SKM-1 treated with dmso at 0.1 percent for 144 hours (cell line): ENCODE measurements around the gene SARDH.

ENCODE experiments used
- DNase-seq: peaks from one replicate; lab custom pipeline; 2025; ENCODE audit not compliant: unreplicated experiment; lab: John Stamatoyannopoulos, UW

Gene SARDH

DNA sequence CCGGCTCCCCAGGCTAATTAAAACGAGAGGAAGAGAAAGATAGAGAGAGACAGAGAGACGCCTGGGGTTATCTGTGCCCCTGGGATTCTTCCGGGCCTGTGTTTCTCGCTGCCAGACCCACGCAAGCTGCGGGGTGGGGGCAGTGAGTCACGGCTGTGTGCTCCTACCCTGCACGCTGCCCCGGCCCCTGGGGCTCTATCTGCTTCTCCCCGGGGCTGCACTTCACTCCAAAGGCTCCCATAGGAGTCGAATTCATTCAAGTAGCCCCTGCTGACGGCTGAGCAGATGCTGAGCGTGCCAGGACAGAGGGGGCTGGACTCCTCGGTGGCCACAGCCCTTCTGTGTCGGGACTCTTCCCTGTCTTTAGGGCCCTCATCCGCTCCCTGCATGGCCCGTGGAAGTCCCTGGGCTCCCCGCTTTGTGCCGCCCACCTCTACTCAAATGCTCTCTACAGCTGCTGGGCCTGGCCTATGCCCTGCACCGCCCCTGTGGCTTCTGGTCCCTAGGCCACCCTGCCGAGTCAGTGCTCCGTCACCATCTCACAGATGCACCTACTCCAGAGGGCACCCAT lies 22.8 kb downstream of the SARDH start:
- no peak for DNase-seq

DNA sequence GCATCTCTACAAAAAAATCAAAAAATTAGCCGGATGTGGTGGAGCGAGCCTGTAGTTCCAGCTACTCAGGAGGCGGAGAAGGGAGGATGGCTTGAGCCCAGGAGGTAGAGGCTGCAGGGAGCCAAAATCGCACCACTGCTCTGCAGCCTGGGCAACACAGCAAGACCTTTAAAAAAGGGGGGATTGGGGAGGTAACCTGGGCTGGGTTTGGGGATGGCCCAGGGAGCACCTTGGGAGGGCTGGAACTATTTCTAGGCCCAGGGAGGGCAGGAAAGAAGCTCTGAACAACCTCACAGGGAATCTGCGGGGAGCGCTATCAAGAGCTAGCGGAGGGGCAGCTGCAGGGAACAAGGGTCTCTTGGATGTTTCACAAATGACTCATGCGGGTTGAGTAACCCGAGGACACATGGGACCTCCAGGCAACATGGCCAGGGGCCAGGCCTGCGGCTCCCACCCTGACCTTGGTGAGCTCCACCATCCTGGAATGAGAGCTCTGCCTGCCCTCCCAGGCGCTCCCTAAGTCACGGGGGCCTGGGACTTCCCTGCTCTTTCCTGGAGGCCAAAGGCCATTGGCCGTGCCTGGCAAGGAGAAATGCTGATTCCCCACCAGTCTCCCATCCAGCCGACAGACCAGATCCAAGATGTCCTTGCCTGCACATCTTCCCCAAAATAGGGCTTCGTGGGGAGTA lies 23.4 kb downstream of the SARDH start:
- no peak for DNase-seq

DNA sequence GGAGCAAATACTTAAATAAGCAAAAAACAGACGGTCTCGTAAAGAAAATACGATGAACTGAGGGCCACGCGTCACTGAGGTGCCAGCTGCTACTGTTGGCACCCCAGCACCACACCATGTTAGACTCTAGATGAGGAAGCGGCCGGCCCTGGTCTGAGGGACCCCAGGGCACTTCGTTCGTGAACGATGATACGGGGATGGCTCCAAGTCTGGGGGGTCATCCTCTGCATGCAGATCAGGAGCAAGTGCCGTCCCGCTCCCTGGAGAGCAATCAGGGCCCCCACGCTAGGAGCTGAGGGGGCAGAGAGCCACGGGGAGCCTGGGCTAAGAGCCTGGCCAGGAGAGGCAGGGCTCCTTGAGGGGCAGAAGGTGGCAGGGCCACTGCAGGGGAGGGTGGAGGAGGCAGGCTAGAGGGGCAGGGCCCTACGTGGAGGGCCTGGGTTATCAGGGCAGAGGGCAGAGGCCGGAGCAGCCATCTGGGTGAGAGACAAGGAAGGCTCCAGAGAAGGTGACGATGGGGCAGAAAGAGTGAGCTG lies 24.1 kb downstream of the SARDH start:
- DNase-seq, result no peak

DNA sequence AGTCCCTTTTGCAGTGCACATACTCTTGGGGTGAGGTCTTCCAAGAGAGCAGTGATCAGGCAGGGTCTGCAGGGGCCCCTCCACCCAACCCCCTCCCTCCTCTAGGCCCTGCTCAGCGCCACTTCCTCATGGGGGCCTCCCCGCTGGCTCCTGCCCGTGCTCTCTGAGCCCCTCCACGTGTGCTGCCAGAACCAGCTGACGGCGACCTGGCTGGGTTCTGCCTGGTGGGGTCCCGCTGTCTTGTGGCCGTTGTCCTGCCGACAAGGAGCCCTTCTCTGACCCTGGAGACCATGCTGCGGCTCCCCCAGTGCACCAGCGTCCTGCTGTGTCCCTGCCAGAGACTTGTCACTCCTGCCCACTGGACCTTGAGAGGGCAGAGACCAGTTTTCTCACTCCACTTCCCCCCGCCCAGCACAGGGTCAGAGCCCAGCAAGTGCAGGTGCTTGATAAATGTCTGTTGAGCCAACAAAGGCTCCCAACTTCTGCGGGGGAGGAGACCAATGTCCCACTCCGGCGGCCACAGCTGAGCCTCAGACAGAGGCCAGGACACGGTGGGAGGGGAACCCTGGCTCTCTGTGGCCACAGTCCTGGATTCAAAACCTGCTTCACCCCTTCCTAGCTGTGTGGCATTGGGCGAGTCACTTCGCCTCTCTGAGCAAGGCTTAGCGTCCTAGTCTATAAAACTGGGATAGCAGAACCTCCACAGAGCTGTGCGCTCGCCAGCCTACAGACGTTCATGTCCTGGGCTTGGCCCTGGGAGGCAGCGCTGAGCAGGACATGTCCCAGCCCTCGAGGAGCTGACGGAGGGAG lies 24.8 kb downstream of the SARDH start:
- DNase-seq, result no peak

DNA sequence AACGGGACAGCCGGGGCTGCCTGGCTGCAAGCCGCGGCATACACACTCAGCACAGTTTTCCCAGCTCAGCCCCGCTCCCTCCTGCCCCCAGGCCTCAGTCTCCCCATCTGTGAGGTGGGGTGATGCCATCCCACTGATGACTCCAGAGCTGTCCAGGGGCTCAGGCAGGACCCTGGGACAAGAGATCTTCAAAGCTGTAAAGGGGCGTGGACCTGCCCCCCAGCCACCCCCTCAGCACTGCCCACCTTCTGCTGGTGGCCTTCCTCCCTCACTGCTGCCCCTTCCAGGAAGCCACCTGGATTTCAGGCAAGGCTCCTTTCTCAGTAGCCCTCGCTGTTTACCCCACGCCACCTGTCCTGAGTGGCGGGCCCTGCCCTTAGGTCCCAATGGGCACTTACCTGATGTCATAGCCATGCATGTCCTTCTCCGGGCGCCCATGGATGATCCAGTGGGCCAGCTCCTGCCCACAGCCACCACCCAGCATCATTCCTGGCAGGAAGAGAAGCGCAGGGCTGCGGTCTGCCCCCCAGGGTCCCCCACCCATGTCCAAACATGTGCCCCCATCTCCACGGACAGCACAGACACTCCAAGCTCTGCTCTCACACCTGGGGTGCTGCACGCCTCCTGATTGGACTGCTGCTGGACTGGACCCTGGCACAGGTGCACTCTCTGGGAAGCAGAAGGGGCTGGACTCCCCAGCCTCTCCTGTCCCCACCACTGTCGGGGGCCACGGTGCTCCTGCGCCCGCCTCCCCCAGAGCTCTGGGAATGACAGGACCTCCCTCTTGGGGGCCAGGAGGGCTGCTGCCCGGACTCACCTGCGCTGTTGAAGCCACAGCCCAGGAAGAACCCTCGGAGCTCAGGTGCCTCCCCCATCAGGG lies 25.7 kb downstream of the SARDH start:
- DNase-seq, result no peak

DNA sequence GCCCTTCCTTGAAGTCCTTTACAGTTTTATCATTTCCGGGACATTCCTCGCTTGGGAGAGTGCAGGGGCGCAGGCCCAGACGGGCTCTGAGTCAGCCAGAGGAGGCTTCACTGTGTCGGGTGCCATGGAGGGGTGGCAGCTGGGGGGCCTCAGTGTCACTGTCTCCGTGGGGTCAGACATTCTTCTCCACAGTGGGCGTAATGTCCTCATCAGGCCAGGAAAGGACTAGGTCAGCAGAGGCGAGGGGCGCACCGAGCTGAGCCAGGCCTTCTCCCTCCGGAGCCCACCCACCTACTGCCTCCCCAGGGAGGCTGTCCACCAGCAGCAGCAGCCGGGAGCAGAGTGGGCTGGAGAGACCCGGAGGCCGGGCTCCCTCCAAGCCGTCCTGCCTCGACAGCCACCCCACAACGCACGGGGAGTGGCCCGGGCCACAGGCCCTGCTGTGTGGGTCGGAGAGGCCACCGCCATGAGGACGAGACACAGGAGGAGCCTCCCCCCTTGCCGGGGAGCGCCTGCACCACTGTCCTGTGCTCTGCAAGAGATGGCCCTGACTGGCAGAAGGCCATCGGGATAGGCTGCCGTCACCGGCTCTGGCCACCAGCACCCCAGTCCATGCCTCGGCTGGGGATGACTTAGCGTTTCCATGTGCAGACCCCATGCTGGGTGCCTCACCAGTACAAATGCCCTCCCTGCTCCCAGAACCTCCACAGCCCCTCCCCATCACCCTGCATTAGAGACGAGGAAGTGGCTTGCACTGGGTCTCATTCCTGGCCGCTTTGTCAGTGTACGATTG lies 26.5 kb downstream of the SARDH start:
- DNase-seq, result no peak

DNA sequence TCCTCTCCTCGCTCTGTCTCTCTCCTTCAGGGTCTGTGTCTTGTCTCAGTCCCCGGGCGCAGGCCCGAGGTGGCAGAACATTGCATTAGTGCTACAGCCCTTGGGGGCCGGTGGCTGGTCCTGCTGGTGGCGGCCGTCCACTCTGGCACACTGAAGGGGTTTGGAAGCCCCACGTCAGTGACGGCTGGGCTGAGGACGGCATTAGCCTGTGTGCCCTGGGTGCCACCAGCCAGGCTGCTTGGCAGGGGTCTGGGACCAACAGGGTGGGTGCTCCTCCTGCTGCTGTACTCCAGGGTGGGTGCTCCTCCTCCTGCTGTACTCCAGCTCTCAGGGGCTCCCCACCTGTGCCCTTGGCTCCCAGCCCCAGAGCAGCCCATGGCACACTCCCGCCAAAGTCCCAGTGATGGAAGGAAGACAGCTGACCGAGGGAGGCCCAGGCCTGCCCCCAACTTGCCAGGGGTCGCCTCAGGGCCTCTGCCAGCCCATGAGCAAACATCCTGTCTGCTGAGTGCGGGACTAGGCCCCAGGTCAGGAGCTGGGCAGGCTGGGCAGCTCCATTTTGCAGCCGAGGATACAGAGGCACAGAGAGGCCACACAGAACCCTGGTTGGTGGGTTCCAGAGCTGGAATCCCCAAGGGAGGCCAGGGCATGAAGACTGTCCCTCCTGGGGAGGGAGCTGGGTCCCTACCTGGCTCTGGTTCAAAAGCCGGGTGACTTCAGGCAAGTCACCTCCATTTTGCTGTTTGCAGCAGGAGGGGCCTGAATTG lies 27.3 kb downstream of the SARDH start:
- DNase-seq, result no peak

DNA sequence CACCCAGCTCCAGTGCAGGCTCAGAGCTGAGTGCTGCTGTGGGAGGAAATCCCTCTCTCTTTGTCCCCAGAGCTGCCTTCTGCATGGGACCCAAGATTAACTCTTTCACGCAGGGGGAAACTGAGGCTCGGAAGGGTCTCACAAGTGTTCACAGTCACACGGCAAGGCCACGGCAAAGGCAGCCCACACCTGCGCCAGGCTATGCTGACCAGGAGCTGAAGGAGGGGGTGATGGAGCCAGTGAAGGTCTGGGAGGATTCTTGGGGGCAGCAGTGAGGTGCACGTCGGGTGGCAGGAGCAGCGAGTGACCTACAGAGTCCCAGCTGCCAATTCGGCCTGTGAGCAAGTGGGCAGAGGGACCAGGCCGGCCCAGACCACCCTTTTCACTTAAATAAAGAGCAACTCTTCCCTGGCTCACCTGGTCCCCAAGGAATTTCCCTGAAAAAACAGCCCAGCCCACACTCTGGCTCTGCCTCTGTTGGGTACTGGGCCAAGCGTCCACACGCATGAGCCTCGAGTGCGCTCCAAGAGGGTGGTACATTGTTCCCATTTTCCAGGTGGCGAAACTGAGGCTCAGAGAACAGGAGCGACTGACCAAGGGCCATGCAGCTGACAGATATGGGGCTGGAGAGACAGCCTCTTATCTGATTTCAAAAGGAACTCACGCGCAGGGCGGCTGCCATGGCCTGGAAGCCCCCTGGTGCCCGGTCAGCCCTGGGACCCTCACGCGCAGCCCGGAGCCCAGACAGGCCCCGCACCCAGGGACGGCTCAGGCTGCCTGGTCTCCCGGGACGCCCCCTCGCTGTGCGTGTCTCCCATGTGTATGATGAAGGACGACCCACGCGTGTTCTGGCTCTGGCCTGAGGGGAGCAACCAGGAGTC lies 28.2 kb downstream of the SARDH start:
- no peak for DNase-seq

DNA sequence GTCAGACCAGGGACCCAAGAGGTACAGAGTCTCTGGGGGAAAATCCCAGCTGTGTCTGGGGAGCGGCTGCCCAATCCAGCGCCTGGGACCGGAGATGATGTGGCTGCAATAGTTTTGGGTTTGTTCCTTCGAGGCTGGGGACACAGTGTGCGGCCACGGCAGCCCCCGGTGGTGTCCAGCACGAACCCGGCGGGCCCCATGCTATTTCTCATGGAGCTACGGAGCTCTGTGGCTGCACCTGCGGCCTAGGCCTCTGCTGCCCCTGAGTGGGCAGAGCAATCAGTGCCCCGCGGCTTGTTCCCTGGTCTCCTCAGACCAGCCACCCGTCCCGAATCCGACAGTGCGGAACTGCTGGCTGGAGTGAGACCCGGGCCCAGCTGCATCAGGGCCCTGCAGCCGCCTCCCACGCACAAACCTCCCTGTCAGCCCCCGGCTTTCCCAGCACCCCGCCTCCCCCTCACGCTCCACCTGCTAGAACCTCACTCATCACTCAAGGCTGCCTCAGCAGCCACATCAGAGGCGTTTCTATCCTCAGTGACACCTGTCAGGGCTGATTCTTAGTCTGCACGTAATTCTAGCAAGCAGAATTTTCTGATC lies 29.0 kb downstream of the SARDH start:
- no peak for DNase-seq

DNA sequence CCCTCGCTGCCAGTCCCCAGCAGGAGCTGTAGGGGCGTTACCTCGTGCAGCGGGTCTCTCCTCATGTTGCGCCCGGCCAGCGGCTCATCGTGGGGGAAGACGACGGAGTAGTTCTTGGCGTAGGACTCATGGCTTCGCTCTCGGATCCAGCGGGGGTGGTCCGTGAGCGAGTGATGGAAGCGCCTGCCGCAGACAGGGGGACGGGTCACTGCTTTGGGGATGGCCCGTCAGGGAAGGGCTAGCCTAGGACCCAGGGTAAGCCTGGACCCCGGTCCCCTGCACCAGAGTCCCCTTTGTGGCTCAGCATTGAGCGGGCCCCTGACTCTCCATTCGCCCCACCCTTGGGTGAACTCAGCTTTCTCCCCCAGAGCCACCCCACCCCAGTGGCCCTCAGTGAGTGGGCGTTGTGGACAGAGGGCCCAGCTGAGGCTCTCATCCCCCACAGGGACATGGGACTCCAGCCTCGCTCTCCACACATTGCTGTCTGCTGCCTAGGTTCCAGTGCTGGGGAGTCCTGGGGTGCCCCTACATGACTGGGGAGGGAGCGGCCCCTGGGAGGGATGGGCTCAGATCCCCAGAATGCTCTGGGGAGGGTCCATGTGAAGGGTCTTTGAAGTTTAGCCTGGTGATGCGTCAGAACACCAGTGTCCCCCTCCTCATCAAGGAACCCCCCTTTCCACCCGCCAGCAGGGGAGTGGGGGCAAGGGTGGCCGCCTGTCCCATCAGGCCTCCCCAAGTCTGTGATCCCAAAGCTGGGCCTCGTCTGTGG lies 29.7 kb downstream of the SARDH start:
- no peak for DNase-seq

DNA sequence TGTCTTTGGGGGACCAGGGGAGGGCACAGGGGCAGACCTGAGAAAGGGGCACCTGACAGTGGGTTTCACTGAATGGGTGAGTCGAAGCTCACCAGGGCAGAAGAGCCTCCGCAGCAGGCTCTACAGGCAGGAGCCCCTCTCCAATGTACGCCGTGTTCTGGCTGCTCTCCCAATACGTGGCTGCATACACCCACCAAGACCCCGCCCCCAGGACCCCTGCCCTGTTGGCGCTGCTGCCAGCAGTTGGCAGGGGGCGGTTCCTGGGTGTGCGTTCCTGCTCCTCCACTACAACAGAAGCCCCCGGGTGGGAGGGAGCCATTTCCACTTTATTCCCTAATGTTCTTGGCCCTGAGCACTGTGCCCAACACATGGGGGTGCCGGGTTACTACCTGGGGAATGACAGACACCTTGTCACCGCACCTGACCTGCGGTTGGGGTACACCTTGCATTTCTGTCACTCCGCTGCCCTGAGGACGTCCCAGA lies 30.3 kb downstream of the SARDH start:
- no peak for DNase-seq

DNA sequence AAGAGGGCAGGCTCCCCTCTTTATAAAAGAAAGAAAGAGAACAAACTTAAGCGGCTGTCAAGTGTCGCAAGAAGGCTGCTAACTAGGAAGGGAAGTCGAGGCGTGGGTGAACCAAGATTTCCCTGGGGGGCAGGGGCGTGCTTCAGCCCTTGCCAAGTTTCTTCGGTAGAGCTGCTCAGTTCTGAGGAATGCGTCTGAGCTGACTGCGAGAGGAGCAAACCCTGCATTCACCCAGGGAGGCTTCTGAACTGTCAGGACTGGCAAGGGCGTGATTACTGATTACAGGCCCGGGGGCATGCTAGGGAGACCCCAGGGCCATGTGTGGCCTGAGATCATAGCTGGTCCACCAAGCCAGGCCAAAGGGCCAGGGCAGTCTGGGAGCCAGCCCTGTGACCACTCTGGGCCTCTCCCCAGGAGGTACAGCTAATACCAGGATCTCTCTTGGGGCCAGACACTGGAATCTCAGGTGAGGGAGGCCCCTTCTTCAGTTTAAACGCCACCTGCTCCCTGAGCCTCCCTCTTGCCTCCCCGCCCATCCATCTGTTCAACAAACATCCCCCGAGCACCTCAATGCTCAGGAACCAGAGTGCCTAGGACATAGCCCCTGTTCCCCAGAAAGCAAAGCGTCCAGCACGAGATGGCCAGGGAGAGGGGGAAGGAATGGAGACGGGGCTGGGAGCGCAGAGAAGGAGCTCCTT lies 30.9 kb downstream of the SARDH start:
- peak; percentile 63 for DNase-seq

DNA sequence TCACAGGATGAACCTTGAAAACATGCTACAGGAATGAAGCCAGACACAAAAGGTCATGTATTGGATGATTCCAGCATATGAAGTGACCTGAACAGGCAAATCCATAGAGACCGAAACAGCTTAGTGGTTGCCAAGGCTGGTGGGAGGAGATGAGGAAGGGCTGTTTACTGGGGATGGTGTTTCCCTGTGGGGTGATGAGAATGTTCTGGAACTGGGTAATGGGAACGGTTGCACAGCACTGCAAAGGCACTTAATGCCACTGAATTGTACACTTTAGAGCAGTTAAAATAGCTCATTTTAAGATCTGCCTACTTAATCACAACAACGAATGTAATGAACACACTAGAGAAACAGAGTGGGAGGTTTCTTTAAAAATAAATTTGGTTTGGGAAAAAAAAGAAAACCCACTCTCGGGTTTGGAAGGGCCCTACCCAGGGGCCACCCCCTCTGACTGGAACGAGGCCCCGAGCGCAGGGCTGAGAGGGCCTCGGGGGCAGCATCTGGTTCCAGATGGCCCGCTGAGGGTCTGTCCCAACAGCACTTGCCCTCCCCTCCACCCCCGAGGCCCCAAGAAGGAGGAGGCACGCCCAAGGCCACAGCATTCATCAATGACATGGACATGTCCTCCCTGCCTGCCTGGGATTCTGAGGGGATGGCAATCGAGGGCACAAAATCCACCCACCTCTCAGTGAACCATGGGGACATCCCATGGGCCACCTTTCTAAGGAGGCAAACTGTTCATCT lies 31.7 kb downstream of the SARDH start:
- no peak for DNase-seq

DNA sequence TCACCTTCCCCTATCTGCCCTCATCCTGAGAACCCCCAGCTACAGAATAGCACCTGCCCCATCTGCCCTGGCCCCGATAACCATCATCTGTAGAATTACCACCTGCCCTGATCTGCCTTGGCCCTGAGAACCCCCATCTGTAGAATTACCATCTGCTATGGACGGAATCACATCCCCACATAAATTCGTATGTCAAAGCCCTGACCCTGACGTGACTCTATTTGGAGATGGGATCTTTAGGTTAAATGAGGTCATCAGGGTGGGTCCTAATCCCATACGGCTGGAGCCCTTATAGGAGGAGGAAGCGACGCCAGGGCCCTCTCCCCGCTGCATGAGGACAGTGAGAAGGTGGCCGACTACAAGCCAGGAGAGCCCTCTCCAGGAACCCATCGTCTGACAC lies 32.6 kb downstream of the SARDH start:
- no peak for DNase-seq

DNA sequence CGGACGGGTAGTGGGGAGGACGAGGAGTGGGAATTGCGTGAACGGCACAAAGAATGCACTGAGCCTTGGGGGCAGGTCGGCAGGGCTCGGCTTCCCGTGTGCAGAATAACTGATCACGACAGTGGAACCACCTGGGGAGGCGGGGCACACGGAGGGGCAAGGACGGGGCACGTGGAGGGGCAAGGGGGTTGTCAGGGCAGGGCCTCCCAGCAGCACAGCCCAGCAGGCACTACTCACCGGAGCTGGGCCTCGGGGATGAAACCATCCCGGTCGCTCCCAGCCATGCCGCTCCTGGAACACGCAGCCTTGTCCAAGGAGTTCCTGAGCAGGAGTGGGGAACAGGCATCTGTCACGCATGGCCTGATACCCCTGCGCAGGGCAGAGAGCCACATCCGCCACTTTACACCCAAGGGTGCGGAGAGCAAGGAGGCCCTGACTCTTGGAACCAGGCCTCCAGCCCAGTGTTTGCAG lies 33.4 kb downstream of the SARDH start:
- DNase-seq, result no peak
